Measurements from ENCODE around the gene ZNF546. TPM values are rescaled to one million over a fixed set of nuclear protein-coding genes. Genes with fewer than 3 reads are reported as not detected.
"Not testable (repeated sequence)": the region's sequence is repeated elsewhere in the genome, so short reads cannot be mapped to it uniquely, and the experiment has no call there.

ZNF546 gene
- 1 to 10 TPM; 5.8 to 8.5 TPM for total RNA-seq

- Histone ChIP-seq H3K27me3 (replicated peaks; ENCODE audit: insufficient read depth) (no peaks in the 10 kb centered on the region), H3K36me3 (no peaks in the 10 kb centered on the region), H3K9me3 (no peaks in the 10 kb centered on the region), H3K27ac (peak within 1 kb of the TSS; percentile 78 to 89), H3K4me3 (peak within 1 kb of the TSS; percentile 81), H3K4me1 (ENCODE audit: control insufficient read depth in 1 of 2, low read depth in 2 of 2) (peaks cover 10 to 26% of the 10 kb centered on the region in 2 donors)
- DNase-seq (ENCODE audit: low spot score) (peak; percentile 83), ATAC-seq (ENCODE audit: insufficient number of reproducible peaks, low FRiP score, low read depth) (peak; percentile 80)
- no peak for TF ChIP-seq CTCF (IDR thresholded peaks at IDR 0.05)
Observed at GRCh38 chr19:39996811-39997637, at the start of gene ZNF546. TSS of gene ZNF546 (plus strand) at chr19:39997060. CDS start at chr19:39998327, 1,267 bp downstream.

- Histone ChIP-seq H3K4me3 (no peak overlapping the region), H3K4me1 (ENCODE audit: control insufficient read depth in 1 of 2, low read depth in 2 of 2) (no peaks in the 10 kb centered on the region), H3K27me3 (replicated peaks; ENCODE audit: insufficient read depth) (no peaks in the 10 kb centered on the region), H3K9me3 (no peaks in the 10 kb centered on the region), H3K27ac (no peak overlapping the region), H3K36me3 (no peaks in the 10 kb centered on the region)
- ATAC-seq (ENCODE audit: insufficient number of reproducible peaks, low FRiP score, low read depth) (no peak), DNase-seq (ENCODE audit: low spot score) (no peak)
- no peak for TF ChIP-seq CTCF (IDR thresholded peaks at IDR 0.05)
Observed at GRCh38 chr19:39949026-39949747, 47.7 kb upstream of the ZNF546 start.

GRCh38 chr19:39951065-39951650, 45.7 kb upstream of the ZNF546 start:
- no peak for TF ChIP-seq CTCF (IDR thresholded peaks at IDR 0.05)
- ATAC-seq (ENCODE audit: insufficient number of reproducible peaks, low FRiP score, low read depth) (no peak), DNase-seq (ENCODE audit: low spot score) (no peak)
- Histone ChIP-seq H3K36me3 (no peaks in the 10 kb centered on the region), H3K9me3 (no peaks in the 10 kb centered on the region), H3K4me3 (no peak overlapping the region), H3K4me1 (ENCODE audit: control insufficient read depth in 1 of 2, low read depth in 2 of 2) (no peaks in the 10 kb centered on the region), H3K27me3 (replicated peaks; ENCODE audit: insufficient read depth) (no peaks in the 10 kb centered on the region), H3K27ac (no peak overlapping the region)

GRCh38 chr19:39951686-39952085, 45.2 kb upstream of the ZNF546 start:
- H3K9me3 ChIP-seq = no peaks in the 10 kb centered on the region
- H3K27ac ChIP-seq = no peak overlapping the region
- no peaks in the 10 kb centered on the region for H3K36me3 ChIP-seq
- no peak for ATAC-seq (ENCODE audit: insufficient number of reproducible peaks, low FRiP score, low read depth)
- no peak for TF ChIP-seq CTCF (IDR thresholded peaks at IDR 0.05)
- no peaks in the 10 kb centered on the region for H3K4me1 ChIP-seq (ENCODE audit: control insufficient read depth in 1 of 2, low read depth in 2 of 2)
- no peak for DNase-seq (ENCODE audit: low spot score)
- H3K4me3 ChIP-seq = no peak overlapping the region
- H3K27me3 ChIP-seq (replicated peaks; ENCODE audit: insufficient read depth) = no peaks in the 10 kb centered on the region

- no peaks in the 10 kb centered on the region for H3K36me3 ChIP-seq
- no peak for ATAC-seq (ENCODE audit: insufficient number of reproducible peaks, low FRiP score, low read depth)
- no peaks in the 10 kb centered on the region for H3K27me3 ChIP-seq (replicated peaks; ENCODE audit: insufficient read depth)
- H3K27ac ChIP-seq = no peak overlapping the region
- no peaks in the 10 kb centered on the region for H3K9me3 ChIP-seq
- DNase-seq (ENCODE audit: low spot score) = no peak
- no peak for TF ChIP-seq CTCF (IDR thresholded peaks at IDR 0.05)
- no peak overlapping the region for H3K4me3 ChIP-seq
- H3K4me1 ChIP-seq (ENCODE audit: control insufficient read depth in 1 of 2, low read depth in 2 of 2) = no peaks in the 10 kb centered on the region
Observed at GRCh38 chr19:39953915-39954314, 42.9 kb upstream of the ZNF546 start.

GRCh38 chr19:39957886-39958285, 39.0 kb upstream of the ZNF546 start:
- not testable (repeated sequence) for DNase-seq (ENCODE audit: low spot score); H3K27me3 ChIP-seq (replicated peaks; ENCODE audit: insufficient read depth); H3K9me3 ChIP-seq; H3K36me3 ChIP-seq; H3K27ac ChIP-seq; H3K4me1 ChIP-seq (ENCODE audit: control insufficient read depth in 1 of 2, low read depth in 2 of 2); H3K4me3 ChIP-seq; ATAC-seq (ENCODE audit: insufficient number of reproducible peaks, low FRiP score, low read depth)

GRCh38 chr19:39958942-39959341, 37.9 kb upstream of the ZNF546 start:
- not testable (repeated sequence) for ATAC-seq (ENCODE audit: insufficient number of reproducible peaks, low FRiP score, low read depth); DNase-seq (ENCODE audit: low spot score)

More at GRCh38 chr19:39958942-39959341, 37.9 kb upstream of the ZNF546 start:
- H3K9me3 ChIP-seq; H3K4me1 ChIP-seq (ENCODE audit: control insufficient read depth in 1 of 2, low read depth in 2 of 2); H3K4me3 ChIP-seq; H3K36me3 ChIP-seq; H3K27me3 ChIP-seq (replicated peaks; ENCODE audit: insufficient read depth); H3K27ac ChIP-seq: not testable (repeated sequence)
